HCT116 (cell line): ENCODE measurements around the gene EFS.

ENCODE experiments used
- CEBPB ChIP-seq: IDR thresholded peaks from 2 replicates; pipeline ENCODE4 v1.6.1; 2012; ENCODE audit warnings: low read depth
- CTCF ChIP-seq, 3 experiments: fragments of 200-600 bp in 1 of 3; sonication (generic) in 1 of 3; IDR thresholded peaks in 2 of 3; conservative IDR thresholded peaks in 1 of 3; 2 replicates each; pipeline ENCODE4 v1.5.1; 2012 to 2017; ENCODE audit warnings: low read depth in 2 of 3, low read length in 2 of 3, antibody characterized with exemption in 1 of 3, borderline replicate concordance in 1 of 3, control low read depth in 1 of 3, mild to moderate bottlenecking in 1 of 3, mixed read lengths in 1 of 3, mixed run types in 1 of 3, moderate library complexity in 1 of 3; ENCODE audit not compliant: insufficient read depth in 1 of 3
- EZH2 ChIP-seq: fragments of 200-600 bp; sonication (generic); IDR thresholded peaks from 2 replicates; pipeline ENCODE4 v1.6.1; 2017; ENCODE audit warnings: antibody characterized with exemption, mixed run types
- EZH2phosphoT487 ChIP-seq: fragments of 200-600 bp; IDR thresholded peaks from 2 replicates; pipeline ENCODE4 v1.6.1; 2018; ENCODE audit warnings: antibody characterized with exemption, borderline replicate concordance
- FOSL1 ChIP-seq: IDR thresholded peaks from 2 replicates; pipeline ENCODE4 v1.6.1; 2012; ENCODE audit warnings: low read depth
- JUND ChIP-seq: IDR thresholded peaks from 2 replicates; pipeline ENCODE4 v1.6.1; 2012
- POLR2A ChIP-seq: IDR thresholded peaks from 2 replicates; pipeline ENCODE4 v1.7.0; 2011; ENCODE audit warnings: borderline replicate concordance; ENCODE audit not compliant: insufficient read depth, insufficient read length; ENCODE audit errors: extremely low read depth
- POLR2AphosphoS5 ChIP-seq: IDR thresholded peaks from 2 replicates; pipeline ENCODE4 v1.6.1; 2011; ENCODE audit warnings: mild to moderate bottlenecking, low read depth, low read length, moderate library complexity
- RAD21 ChIP-seq: IDR thresholded peaks from 2 replicates; pipeline ENCODE4 v1.6.1; 2012; ENCODE audit warnings: low read depth, mild to moderate bottlenecking
- SIN3A ChIP-seq: IDR thresholded peaks from 2 replicates; pipeline ENCODE4 v1.6.1; 2012; ENCODE audit warnings: low read depth
- SP1 ChIP-seq: IDR thresholded peaks from 2 replicates; pipeline ENCODE4 v1.6.1; 2012; ENCODE audit warnings: low read depth
- SRF ChIP-seq: IDR thresholded peaks from 2 replicates; pipeline ENCODE4 v1.6.1; 2012; ENCODE audit warnings: low read depth
- YY1 ChIP-seq: IDR thresholded peaks from 2 replicates; pipeline ENCODE4 v1.6.1; 2011; ENCODE audit warnings: low read length, low read depth, moderate library complexity, mild to moderate bottlenecking; ENCODE audit not compliant: insufficient replicate concordance; ENCODE audit errors: extremely low read depth
- ZFX ChIP-seq: fragments of 450-650 bp; IDR thresholded peaks from 2 replicates; pipeline ENCODE4 v1.6.1; 2017

GRCh38 chr14:23358553-23359166 is 6.3 kb downstream of the EFS start:
- TF ChIP-seq CTCF (IDR thresholded peaks at IDR 0.05 in 2 of 3, conservative IDR thresholded peaks at IDR 0.05 in 1 of 3; ENCODE audit: borderline replicate concordance in 1 of 3, insufficient read depth in 1 of 3, low read depth in 2 of 3, low read length in 2 of 3) (no peak), POLR2A (no peak), EZH2 (no peak), JUND (no peak), ZFX (no peak), POLR2AphosphoS5 (no peak), EZH2phosphoT487 (no peak), SIN3A (no peak), RAD21 (no peak), CEBPB (no peak), SRF (no peak), YY1 (no peak), FOSL1 (no peak), SP1 (no peak)
